Measurements from ENCODE around the gene OTOGL.
A peak's percentile ranks its signal among the peaks of the same experiment; 100 is the strongest.
"Not testable (repeated sequence)": the region's sequence is repeated elsewhere in the genome, so short reads cannot be mapped to it uniquely, and the experiment has no call there.

Gene OTOGL, protein sequence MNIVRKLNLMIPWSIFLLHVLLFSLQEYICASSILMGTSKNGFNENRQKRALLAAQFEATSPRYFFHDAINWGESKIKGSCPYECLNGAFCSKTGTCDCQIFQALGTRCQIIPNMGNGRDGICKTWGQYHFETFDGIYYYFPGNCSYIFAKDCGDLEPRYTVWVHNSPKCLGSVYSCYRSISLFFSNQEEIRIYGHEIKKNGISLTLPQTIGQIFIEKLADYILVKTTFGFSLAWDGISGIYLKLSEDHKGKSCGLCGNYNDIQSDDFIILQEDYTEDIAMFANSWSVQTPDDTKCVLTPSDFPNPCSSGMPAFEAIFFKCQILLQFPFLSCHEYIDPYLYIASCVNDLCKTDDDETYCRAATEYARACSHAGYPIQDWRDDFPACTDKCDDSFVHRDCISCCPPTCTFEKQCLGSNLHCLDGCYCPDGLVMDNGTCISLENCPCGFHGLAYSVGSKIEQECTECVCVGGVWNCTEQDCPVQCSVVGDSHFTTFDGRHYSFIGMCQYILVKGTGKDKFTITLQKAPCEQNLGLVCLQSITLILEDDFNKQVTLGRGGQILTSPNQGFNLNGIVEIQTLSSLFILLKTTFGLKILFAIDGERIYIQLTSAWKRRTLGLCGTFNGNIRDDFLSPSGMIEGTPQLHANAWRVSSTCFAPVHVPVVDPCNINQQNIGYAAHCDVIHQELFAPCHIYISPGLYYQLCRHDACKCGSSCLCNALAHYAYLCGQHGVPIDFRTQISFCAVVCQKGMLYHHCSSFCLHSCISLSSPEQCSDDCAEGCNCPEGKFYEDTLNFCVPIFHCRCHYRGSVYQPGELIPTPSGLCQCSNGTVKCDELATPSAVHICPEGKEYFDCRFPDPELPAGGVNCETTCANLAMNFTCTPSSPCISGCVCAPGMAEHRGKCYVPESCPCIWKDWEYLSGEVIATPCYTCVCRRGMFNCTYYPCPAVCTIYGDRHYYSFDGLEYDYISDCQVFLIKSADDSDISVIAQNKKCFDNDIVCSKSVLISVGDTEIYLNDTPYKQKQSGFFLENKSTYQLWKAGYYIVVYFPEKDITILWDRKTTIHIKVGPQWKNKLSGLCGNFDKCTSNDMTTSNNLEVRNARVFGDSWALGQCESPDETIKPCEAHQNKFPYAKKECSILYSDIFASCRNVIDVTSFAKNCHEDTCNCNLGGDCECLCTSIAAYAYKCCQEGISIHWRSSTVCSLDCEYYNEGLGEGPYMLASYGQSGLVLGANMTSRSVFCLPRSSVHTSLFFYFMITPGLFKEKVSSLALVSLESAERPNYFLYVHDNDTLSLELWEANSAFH (N-terminal part only)

GRCh38 chr12:80099259-80099658 lies at the start of gene OTOGL:
OTOGL (plus strand) TSS chr12:80099537; CDS start chr12:80209432, 109,895 bp downstream.
- no peak for DNase-seq

DNA sequence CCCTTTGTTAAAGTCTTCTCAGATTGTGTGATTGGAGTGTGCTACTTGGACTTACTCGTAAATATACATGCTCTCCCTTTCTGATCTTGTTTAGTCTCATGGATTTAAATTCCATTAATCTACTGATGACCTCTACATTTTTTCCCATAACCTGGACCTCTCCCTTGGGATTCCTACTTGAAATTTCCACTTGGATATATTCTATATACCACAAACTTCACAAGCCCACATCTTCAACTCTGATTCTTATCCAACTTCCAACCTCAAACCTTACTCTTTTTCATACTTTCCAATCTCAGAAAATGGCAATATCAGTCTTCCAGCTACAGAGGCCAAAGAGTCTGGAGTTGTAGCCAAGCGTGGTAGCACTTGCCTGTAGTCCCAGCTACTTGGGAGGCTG lies 49.1 kb upstream of the OTOGL start:
- no peak for DNase-seq

DNA sequence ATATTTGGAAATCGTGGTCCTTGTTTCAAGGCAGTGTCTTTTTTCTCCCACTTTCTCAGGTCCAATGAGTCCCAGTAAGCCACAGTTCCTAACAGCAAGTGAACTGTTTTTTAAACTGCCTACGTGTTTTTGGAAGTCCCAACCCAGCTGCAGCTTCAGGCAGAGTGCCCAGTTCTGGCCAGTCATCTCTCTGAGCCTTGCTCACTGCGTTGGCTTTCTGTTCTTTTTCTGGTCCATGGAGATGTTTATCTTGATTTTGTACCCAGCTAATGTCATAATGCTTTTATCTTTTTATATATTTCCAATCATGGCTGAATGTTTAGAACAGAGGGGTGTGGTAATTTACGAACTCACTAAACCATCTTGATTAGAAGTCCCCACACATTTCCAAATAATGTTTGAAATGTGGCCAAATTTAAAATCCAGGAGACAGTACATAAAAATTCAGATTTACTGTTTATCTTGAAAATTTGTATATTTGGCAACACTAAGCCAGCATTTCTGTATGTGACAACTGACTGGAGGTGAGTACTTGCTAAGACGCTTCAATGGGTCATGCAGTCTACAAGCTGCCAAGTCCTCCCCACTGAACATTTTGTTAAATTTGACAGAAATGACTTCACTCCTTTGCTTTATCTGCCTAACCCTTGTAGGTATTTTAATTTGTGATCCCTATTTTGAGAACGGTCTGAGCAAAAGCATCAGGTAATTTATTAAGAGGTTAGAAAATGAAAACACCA lies 46.1 kb upstream of the OTOGL start:
- DNase-seq = no peak

DNA sequence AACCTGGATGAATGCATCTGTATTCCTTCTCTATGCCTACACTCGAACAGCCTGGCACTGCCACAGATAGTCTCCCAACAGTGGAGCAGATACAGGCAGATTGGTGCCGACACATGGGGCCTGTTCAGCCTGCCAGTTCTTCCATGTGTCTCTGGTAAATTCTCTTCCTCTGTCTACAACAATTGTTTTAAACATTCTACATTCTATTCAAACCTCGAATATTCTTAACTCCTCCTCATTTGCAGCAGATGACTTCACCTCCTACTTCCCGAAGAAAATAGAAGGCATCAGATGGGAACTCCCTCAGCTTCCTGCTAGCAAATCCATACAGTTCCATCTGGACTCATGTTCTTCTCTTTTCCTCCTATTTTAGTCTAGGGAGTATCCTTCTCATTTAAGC lies 43.1 kb upstream of the OTOGL start:
- no peak for DNase-seq

DNA sequence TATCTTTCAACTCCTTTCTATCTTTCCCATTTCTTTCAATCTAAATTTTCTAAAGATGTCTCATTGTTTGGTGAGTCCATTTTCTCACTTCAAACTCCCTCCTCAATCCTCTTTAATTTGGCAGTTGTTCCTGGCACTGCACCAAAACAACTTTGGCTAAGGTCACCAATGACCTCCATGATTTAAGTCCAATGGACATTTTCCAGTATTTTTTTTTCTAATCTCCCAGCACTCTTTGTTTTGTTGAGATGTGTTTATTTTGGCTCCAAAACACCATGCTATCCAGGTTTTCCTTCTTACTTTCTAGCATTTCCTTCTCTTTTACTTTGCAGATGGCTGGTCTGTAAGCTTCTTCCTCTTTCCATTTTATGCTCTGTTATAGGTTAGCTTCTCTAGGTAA lies 42.5 kb upstream of the OTOGL start:
- no peak for DNase-seq

DNA sequence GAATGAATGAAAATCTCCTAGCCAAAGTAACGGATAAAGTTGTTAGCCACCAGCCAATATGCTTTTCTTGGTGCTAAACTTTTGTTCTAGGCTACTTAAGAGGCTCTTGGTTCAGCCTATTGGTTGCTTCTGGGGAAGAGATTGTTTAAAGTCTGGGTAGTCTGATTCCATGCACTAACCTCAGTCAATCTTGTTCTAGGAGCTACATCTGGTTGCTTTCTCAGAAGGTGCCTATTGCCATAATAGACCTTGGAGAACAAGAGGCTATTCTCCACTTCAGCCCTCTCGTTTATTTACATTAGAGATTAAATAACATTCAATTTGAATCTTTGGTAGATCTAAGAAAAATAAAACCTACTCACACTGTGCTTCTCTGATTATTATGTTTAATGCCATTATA lies 40.8 kb upstream of the OTOGL start:
- no peak for DNase-seq

DNA sequence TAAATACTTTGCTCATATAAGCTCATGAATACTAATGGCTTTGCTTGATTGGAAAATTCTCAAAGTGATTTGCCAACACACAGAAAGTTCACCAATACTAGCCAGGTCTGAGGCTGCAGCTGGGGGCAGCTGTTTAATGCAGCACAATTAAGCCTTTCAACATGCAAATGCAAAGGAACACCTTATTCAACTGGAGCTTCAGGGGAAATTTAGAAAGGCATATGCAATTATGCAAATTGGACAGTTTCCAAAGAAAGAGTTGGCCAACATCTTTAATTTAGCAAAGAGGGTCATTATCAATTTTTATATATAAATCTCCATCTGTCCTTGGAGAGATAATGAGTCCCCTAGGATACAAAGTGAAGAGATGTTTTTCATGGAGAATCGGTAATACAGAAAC lies 40.2 kb upstream of the OTOGL start:
- no peak for DNase-seq

- no peak for DNase-seq
Observed at GRCh38 chr12:80059875-80060274, 39.5 kb upstream of the OTOGL start.

- no peak for DNase-seq
Observed at GRCh38 chr12:80064269-80064668, 35.1 kb upstream of the OTOGL start.

GRCh38 chr12:80064951-80065350 lies 34.4 kb upstream of the OTOGL start:
- DNase-seq = no peak

- no peak for DNase-seq
Observed at GRCh38 chr12:80068173-80068572, 31.2 kb upstream of the OTOGL start.

DNA sequence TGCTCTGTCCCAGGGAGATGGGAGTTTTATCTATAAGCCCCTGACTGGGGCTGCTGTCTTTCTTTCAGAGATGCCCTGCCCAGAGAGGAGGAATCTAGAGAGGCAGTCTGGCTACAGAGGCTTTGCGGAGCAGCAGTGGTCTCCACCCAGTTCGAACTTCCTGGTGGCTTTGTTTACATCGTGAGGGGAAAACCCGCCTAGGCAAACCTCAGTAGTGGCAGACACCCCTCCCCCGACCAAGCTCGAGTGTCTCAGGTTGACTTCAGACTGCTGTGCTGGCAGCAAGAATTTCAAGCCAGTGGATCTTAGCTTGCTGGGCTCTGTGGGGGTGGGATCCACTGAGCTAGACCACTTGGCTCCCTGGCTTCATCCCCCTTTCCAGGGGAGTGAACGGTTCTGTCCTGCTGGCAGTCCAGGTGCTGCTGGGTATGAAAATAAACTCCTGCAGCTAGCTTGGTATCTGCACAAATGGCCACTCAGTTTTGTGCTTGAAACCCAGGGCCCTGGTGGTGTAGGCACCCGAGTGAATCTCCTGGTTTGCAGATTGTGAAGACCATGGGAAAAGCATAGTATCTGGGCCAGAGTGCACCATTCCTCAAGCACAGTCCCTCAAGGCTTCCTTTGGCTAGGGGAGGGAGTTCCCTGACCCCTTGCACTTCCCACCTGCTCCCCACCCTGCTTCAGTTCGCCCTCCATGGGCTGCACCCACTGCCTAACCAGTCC lies 15.3 kb upstream of the OTOGL start:
- DNase-seq = not testable (repeated sequence)

- no peak for DNase-seq
Observed at GRCh38 chr12:80086025-80086424, 13.3 kb upstream of the OTOGL start.

DNA sequence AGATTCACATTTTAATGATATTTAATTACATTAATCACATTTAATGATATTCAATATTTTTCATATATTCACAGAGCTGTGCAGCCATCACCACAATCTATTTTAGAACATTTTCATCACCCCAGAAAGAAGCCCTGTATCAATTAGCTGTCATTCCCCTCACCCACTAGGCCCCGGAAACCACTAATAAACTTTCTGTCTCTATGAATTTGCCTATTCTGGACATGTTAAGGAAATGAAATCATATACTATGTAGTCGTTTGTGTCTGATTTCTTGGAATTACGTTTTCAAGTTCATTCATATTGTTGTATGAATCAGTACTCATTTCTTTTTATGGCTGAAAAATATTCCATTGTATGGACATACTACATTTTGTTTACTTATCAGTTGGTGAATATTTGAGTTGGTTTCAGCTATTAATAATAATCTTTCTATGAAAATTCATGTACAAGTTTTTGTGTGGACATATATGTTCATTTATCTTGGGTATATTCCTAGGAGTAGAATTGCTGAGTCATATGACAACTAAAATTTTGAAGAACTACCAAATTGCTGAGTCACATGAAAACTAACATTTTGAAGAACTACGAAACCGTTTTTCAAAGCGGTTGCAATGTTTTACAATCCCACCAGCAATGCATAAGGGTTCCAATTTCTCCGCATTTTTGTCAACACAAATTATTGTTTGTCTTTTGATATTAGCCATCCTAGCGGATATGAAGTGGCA lies 11.7 kb upstream of the OTOGL start:
- DNase-seq = no peak

DNA sequence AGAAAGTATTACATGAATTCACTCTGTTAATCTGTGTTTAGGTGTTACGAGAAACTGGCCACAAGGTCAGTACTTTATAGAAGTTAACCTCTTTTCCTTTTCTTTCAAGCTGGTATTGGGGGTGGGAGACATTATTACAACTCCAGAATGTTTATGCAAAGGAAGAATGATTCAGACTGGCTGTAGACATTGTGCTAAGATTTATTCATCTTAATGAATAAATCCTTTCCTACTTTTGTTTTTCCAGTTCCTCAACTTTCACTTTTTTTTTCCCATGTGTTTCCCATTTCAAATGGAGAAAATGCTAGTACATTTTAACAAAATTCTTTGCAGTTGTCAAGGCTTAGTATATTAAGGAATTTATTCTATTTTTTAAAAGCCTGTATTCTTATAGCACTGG lies 1.3 kb downstream of the OTOGL start:
- DNase-seq = no peak

GRCh38 chr12:80101126-80101525 lies 1.8 kb downstream of the OTOGL start:
- peak; percentile 20 for DNase-seq

DNA sequence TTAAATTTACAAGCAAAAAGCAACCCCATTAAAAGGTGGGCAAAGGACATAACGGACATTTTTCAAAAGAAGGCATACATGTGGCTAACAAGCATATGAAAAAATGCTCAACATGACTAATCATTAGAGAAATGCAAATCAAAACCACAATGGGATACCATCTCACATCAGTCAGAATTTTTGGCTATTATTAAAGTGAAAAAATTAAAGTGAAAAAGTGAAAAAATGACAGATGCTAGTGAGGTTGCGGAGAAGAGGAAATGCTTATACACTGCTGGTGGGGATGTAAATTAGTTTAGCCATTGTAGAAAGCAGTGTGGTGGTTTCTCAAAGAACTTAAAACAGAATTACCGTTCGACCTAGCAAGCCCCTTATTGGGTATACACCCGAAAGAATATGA lies 7.9 kb downstream of the OTOGL start:
- no peak for DNase-seq

DNA sequence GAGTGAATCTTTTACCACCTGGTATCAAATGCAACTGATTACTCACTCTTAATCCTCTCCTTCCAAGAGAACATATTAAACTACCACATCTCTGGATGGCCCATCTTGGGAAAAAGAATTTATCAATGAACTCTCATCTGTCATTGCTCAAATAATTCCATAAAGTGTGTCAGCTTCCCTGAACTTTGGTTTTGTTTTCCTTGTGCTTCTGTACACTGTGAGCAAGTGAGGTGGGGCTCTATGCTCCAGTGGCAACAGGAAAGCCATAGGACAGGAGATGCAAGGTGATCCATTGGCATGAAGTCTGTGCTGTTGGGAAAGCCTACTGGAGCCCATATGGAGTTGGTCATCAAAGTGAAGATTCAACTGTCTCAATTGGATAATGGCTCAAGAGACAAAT lies 17.4 kb downstream of the OTOGL start:
- no peak for DNase-seq

DNA sequence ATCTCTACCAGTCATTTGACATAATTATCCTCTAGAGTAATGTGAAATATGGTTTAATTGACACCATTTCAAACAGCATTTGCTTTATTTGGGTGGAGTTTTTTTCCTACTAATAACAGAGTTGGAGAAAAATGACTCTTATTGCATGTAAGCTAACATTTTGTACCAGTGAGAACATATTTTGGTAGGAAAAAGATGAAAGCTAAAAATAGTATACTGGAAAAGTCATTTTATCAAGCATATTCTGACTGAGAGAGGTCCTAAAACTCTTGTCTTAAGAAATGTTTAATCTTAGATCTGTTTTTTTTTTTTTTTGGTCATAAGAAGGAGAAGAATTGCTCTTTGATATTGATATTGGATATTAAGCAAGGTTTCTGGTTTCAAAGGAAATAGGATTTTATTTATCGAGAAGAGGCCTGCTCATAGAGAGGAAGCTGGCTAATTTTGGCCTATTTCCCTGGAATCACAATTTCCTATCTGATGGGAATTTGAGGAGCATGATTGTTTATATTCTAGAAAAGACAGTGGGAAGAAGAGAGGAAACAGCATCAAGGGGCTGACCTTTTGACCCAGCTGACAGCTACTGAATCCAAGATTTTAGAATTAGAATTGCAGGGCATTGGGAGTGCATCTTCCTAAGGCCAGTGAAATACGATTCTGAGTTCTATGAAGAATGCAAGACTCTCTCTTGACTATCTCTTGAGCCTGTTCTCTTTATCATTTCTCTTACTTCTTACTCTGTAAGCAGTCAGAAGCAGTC lies 19.4 kb downstream of the OTOGL start:
- no peak for DNase-seq

GRCh38 chr12:80120994-80121393 lies 21.7 kb downstream of the OTOGL start:
- no peak for DNase-seq
